HL-60 (cell line): ENCODE results near the gene ZNF319.

Experiments used
- DNase-seq, 2 experiments: peaks; one replicate each; pipeline ENCODE4 v3.0.0-alpha.2; 2010 to 2020; ENCODE audit warnings: low read depth in 1 of 2, low spot score in 1 of 2
- H3K27ac ChIP-seq: fragments of 250-450 bp; sonication (Bioruptor Pico); replicated peaks from 2 replicates; pipeline ENCODE4 v1.5.1; 2020; ENCODE audit warnings: mild to moderate bottlenecking, moderate library complexity
- H3K27me3 ChIP-seq: fragments of 250-450 bp; sonication (Bioruptor Pico); 2 replicates; pipeline ENCODE4 v1.5.1; 2021; ENCODE audit warnings: mild to moderate bottlenecking, moderate library complexity; ENCODE audit not compliant: insufficient read depth, poor library complexity, severe bottlenecking
- H3K4me3 ChIP-seq: replicated peaks from 2 replicates; pipeline ENCODE4 v1.5.1; 2011; ENCODE audit warnings: mild to moderate bottlenecking, control low read depth, low read length; ENCODE audit not compliant: insufficient read depth
- GABPA ChIP-seq: IDR thresholded peaks from 2 replicates; pipeline ENCODE4 v1.6.1; 2012; ENCODE audit warnings: low read depth
- POLR2AphosphoS5 ChIP-seq: IDR thresholded peaks from 2 replicates; pipeline ENCODE4 v1.6.1; 2012; ENCODE audit warnings: low read depth
- SPI1 ChIP-seq: IDR thresholded peaks from 2 replicates; pipeline ENCODE4 v1.6.1; 2012; ENCODE audit warnings: low read depth, mild to moderate bottlenecking, borderline replicate concordance
- TF ChIP-seq, protein P1 (sequence below): IDR thresholded peaks from one replicate; pipeline ENCODE4 v1.5.1; 2011; ENCODE audit warnings: low read length, control low read depth, inconsistent platforms; ENCODE audit not compliant: insufficient read depth
- TF ChIP-seq, protein P2 (sequence below): IDR thresholded peaks from 2 replicates; pipeline ENCODE4 v1.6.1; 2012; ENCODE audit warnings: low read depth; ENCODE audit not compliant: insufficient replicate concordance

The ZNF319 gene

GRCh38 chr16:58045096-58045495, 44.6 kb upstream of the ZNF319 start:
- Histone ChIP-seq H3K4me3 (no peak overlapping the region), H3K27ac (no peak overlapping the region), H3K27me3 (no peaks in the 10 kb centered on the region)
- DNase-seq: no peak
- TF ChIP-seq, protein P1, sequence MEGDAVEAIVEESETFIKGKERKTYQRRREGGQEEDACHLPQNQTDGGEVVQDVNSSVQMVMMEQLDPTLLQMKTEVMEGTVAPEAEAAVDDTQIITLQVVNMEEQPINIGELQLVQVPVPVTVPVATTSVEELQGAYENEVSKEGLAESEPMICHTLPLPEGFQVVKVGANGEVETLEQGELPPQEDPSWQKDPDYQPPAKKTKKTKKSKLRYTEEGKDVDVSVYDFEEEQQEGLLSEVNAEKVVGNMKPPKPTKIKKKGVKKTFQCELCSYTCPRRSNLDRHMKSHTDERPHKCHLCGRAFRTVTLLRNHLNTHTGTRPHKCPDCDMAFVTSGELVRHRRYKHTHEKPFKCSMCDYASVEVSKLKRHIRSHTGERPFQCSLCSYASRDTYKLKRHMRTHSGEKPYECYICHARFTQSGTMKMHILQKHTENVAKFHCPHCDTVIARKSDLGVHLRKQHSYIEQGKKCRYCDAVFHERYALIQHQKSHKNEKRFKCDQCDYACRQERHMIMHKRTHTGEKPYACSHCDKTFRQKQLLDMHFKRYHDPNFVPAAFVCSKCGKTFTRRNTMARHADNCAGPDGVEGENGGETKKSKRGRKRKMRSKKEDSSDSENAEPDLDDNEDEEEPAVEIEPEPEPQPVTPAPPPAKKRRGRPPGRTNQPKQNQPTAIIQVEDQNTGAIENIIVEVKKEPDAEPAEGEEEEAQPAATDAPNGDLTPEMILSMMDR: no peak
- TF ChIP-seq, protein P2, sequence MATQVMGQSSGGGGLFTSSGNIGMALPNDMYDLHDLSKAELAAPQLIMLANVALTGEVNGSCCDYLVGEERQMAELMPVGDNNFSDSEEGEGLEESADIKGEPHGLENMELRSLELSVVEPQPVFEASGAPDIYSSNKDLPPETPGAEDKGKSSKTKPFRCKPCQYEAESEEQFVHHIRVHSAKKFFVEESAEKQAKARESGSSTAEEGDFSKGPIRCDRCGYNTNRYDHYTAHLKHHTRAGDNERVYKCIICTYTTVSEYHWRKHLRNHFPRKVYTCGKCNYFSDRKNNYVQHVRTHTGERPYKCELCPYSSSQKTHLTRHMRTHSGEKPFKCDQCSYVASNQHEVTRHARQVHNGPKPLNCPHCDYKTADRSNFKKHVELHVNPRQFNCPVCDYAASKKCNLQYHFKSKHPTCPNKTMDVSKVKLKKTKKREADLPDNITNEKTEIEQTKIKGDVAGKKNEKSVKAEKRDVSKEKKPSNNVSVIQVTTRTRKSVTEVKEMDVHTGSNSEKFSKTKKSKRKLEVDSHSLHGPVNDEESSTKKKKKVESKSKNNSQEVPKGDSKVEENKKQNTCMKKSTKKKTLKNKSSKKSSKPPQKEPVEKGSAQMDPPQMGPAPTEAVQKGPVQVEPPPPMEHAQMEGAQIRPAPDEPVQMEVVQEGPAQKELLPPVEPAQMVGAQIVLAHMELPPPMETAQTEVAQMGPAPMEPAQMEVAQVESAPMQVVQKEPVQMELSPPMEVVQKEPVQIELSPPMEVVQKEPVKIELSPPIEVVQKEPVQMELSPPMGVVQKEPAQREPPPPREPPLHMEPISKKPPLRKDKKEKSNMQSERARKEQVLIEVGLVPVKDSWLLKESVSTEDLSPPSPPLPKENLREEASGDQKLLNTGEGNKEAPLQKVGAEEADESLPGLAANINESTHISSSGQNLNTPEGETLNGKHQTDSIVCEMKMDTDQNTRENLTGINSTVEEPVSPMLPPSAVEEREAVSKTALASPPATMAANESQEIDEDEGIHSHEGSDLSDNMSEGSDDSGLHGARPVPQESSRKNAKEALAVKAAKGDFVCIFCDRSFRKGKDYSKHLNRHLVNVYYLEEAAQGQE: no peak
- TF ChIP-seq SPI1: no peak
- no peak for TF ChIP-seq POLR2AphosphoS5
- no peak for TF ChIP-seq GABPA

GRCh38 chr16:58044266-58045019, 44.0 kb upstream of the ZNF319 start:
- H3K4me3 ChIP-seq: no peak overlapping the region
- no peak for DNase-seq
- no peak overlapping the region for H3K27ac ChIP-seq
- TF ChIP-seq, protein P2: no peak
- TF ChIP-seq, protein P1: no peak
- TF ChIP-seq SPI1: no peak
- TF ChIP-seq POLR2AphosphoS5: no peak
- TF ChIP-seq GABPA: no peak
- no peaks in the 10 kb centered on the region for H3K27me3 ChIP-seq

GRCh38 chr16:58043571-58044155, 43.2 kb upstream of the ZNF319 start:
- no peak for DNase-seq
- no peaks in the 10 kb centered on the region for H3K27me3 ChIP-seq
- TF ChIP-seq GABPA (no peak), POLR2AphosphoS5 (no peak), SPI1 (no peak)
- TF ChIP-seq, protein P1: no peak
- TF ChIP-seq, protein P2: no peak
- H3K27ac ChIP-seq: no peak overlapping the region
- H3K4me3 ChIP-seq: no peak overlapping the region
